Limb (tissue), 2 donors: ENCODE measurements around the gene MACROD2.
"Not testable (repeated sequence)": the region's sequence is repeated elsewhere in the genome, so short reads cannot be mapped to it uniquely, and the experiment has no call there.

ENCODE experiments used
- DNase-seq, 2 donors: peaks; one replicate each; pipeline ENCODE4 v3.0.0-alpha.2; 2016; ENCODE audit errors: extremely low spot score in 2 of 2

Gene MACROD2

GRCh38 chr20:14902432-14903089, 907.2 kb downstream of the MACROD2 start:
- no peak for DNase-seq

GRCh38 chr20:14906908-14907434, 911.7 kb downstream of the MACROD2 start:
- DNase-seq = no peak

GRCh38 chr20:14910126-14910525, 914.8 kb downstream of the MACROD2 start:
- no peak for DNase-seq

GRCh38 chr20:14913896-14914620, 918.7 kb downstream of the MACROD2 start:
- DNase-seq = peak in 1 of 2 donors; percentile 40

- DNase-seq = no peak
These were observed 919.3 kb downstream of the MACROD2 start for GRCh38 chr20:14914633-14915032.

GRCh38 chr20:14915356-14915755, 920.0 kb downstream of the MACROD2 start:
- DNase-seq = no peak

- DNase-seq = no peak
These were observed 921.1 kb downstream of the MACROD2 start for GRCh38 chr20:14916360-14916920.

- DNase-seq = no peak
These were observed 923.0 kb downstream of the MACROD2 start for GRCh38 chr20:14918281-14918680.

GRCh38 chr20:14918976-14919375, 923.7 kb downstream of the MACROD2 start:
- DNase-seq = no peak

GRCh38 chr20:14919501-14920081, 924.3 kb downstream of the MACROD2 start:
- peak in 1 of 2 donors; percentile 33 for DNase-seq

GRCh38 chr20:14921513-14921912, 926.2 kb downstream of the MACROD2 start:
- DNase-seq = peak in 1 of 2 donors; percentile 32

GRCh38 chr20:14922503-14923267, 927.4 kb downstream of the MACROD2 start:
- no peak for DNase-seq

GRCh38 chr20:14924433-14924832, 929.1 kb downstream of the MACROD2 start:
- DNase-seq = no peak

GRCh38 chr20:14925300-14925699, 930.0 kb downstream of the MACROD2 start:
- DNase-seq = no peak

GRCh38 chr20:14926436-14926835, 931.1 kb downstream of the MACROD2 start:
- DNase-seq = not testable (repeated sequence)

- DNase-seq = no peak
These were observed 932.8 kb downstream of the MACROD2 start for GRCh38 chr20:14928083-14928482.

- no peak for DNase-seq
These were observed 934.1 kb downstream of the MACROD2 start for GRCh38 chr20:14929388-14929787.

GRCh38 chr20:14932040-14932439, 936.7 kb downstream of the MACROD2 start:
- no peak for DNase-seq

GRCh38 chr20:14935285-14935684, 940.0 kb downstream of the MACROD2 start:
- no peak for DNase-seq

- no peak for DNase-seq
These were observed 941.7 kb downstream of the MACROD2 start for GRCh38 chr20:14937021-14937420.

GRCh38 chr20:14937846-14938245, 942.5 kb downstream of the MACROD2 start:
- no peak for DNase-seq
